Right atrium auricular region (tissue), 2 donors: Measurements from ENCODE around the gene SPAG5. TPM values are rescaled to one million over a fixed set of nuclear protein-coding genes. Genes with fewer than 3 reads are reported as not detected.

Experiments used
- DNase-seq: peaks from one replicate; pipeline ENCODE4 v3.0.0-alpha.2; 2019; ENCODE audit warnings: low spot score
- H3K27ac ChIP-seq, 2 donors: fragments of 200-600 bp; sonication (generic); 1 replicate in 1 of 2; 2 replicates in 1 of 2; pipeline ENCODE4 v1.5.1; 2016 to 2019
- H3K27me3 ChIP-seq, 2 donors: fragments of 200-600 bp; sonication (generic); one replicate each; pipeline versions ENCODE4 v1.5.1 to v1.6.0; 2017 to 2019
- H3K36me3 ChIP-seq: fragments of 200-600 bp; sonication (generic); one replicate; pipeline ENCODE4 v1.5.1; 2016
- H3K4me1 ChIP-seq, 2 donors: fragments of 200-600 bp; sonication (generic); one replicate each; pipeline versions ENCODE4 v1.5.1 to v1.6.0; 2017 to 2019
- H3K4me3 ChIP-seq, 2 donors: fragments of 200-600 bp; sonication (generic); 1 replicate in 1 of 2; 2 replicates in 1 of 2; pipeline ENCODE4 v1.5.1; 2017 to 2019; ENCODE audit warnings: mild to moderate bottlenecking in 1 of 2, moderate library complexity in 1 of 2
- H3K9me3 ChIP-seq, 2 donors: fragments of 200-600 bp; sonication (generic); one replicate each; pipeline ENCODE4 v1.5.1; 2019
- total RNA-seq, 2 donors: library from RNA; depleted of rRNA; stranded (reverse); fragments of >200 nt; gene quantifications; one replicate each; pipeline ENCODE4 v1.1.0, GENCODE V29; 2016
- TF ChIP-seq, protein P1 (sequence below), 2 donors: fragments of 200-600 bp; sonication (generic); IDR thresholded peaks; one replicate each; pipeline ENCODE4 v1.5.1; 2019; ENCODE audit warnings: antibody characterized with exemption in 2 of 2

The SPAG5 gene
- total RNA-seq, 2 donors from 2014 or later, result 0.98 to 1.1 TPM

DNA sequence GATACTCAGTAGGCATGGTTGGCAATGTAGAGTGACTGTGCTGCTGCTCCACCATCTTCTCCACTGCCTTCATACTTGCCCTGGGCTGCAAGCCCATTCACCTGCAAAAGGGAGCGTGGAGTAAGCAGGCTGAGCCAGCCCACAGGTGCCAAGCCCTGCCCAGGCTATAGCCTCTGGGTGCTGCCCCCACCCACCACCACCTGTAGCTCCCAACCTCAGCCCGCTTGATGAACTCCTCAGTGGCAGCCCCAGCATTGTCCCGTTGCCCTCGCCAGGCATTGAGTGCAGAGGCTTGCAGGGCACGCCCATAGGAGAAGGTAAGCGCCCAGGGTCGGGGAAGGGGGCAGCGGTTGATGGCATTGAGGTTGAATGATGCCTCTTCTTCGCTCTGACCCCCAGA lies 25.3 kb downstream of the SPAG5 start:
- no peak overlapping the region for H3K27ac ChIP-seq
- H3K9me3 ChIP-seq, result no peaks in the 10 kb centered on the region
- peaks cover 6% of the 10 kb centered on the region for H3K36me3 ChIP-seq
- peaks cover 0 to 56% of the 10 kb centered on the region in 2 donors for H3K4me1 ChIP-seq
- H3K27me3 ChIP-seq, result no peaks in the 10 kb centered on the region
- no peak overlapping the region for H3K4me3 ChIP-seq
- DNase-seq, result no peak
- TF ChIP-seq, protein P1, sequence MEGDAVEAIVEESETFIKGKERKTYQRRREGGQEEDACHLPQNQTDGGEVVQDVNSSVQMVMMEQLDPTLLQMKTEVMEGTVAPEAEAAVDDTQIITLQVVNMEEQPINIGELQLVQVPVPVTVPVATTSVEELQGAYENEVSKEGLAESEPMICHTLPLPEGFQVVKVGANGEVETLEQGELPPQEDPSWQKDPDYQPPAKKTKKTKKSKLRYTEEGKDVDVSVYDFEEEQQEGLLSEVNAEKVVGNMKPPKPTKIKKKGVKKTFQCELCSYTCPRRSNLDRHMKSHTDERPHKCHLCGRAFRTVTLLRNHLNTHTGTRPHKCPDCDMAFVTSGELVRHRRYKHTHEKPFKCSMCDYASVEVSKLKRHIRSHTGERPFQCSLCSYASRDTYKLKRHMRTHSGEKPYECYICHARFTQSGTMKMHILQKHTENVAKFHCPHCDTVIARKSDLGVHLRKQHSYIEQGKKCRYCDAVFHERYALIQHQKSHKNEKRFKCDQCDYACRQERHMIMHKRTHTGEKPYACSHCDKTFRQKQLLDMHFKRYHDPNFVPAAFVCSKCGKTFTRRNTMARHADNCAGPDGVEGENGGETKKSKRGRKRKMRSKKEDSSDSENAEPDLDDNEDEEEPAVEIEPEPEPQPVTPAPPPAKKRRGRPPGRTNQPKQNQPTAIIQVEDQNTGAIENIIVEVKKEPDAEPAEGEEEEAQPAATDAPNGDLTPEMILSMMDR (IDR thresholded peaks at IDR 0.05), result no peak

DNA sequence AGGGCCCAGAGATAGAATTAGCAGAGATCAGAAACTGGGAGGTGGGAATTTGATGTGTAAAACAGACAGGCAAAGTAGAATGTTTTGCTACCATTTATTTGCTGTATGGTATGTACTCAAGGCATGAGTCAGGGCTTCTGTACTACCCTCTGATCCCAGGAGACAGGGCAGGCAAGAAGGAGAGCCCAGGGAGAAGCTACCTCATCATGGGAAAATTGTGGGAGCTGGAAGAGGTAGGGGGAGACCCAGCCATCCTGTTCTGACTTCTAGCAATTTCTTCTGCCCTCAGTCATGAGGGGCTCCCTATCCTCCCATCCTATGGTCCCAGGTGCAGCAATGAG lies 25.8 kb downstream of the SPAG5 start:
- H3K9me3 ChIP-seq, result no peaks in the 10 kb centered on the region
- H3K27ac ChIP-seq, result no peak overlapping the region
- no peaks in the 10 kb centered on the region for H3K27me3 ChIP-seq
- H3K4me3 ChIP-seq, result no peak overlapping the region
- DNase-seq, result no peak
- H3K4me1 ChIP-seq, result peaks cover 0 to 56% of the 10 kb centered on the region in 2 donors
- TF ChIP-seq, protein P1 (IDR thresholded peaks at IDR 0.05), result no peak
- peaks cover 6% of the 10 kb centered on the region for H3K36me3 ChIP-seq

DNA sequence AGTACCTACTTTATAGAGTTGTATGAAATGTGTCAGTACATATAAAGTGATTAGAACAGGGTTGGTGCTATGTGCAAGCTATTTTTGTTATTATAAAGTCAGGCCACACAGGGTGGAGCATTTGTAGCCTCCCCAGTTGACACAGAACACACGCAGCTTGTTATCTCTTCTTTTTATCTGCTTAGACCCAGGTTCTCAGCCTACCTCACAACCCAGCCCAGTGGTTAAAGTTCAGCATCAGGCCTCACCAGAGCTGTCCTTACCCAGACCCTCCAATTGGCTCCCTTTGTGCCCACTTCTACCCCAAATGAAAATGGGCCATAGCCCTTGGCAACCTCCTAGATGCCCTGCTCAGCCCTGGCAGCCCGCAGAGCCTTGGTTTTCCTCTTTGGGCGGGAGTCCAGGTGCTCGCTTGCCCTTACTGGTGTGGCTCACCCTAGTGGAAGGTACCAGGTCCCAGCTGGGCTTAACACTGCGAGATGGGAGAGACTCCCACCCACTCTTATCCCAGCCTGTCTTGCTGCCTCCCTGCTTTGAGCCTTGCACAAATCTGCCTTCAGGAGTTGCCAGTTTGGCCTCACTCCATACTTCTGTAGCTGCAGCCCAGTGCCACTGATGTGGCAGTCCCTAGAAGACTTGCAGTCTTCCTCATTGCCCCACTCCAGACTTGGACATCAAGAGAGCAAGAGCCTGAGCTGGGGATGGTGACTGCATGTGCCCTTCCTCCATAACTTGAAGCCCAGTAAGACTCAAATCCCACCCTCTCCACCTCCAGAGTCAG lies 26.4 kb downstream of the SPAG5 start:
- Histone ChIP-seq H3K27ac (peak overlapping the region in 1 of 2 donors; percentile 79), H3K4me1 (peaks cover 0 to 56% of the 10 kb centered on the region in 2 donors), H3K27me3 (no peaks in the 10 kb centered on the region), H3K4me3 (peak overlapping the region in 1 of 2 donors; percentile 85), H3K9me3 (no peaks in the 10 kb centered on the region), H3K36me3 (peaks cover 6% of the 10 kb centered on the region)
- no peak for DNase-seq
- TF ChIP-seq, protein P1 (IDR thresholded peaks at IDR 0.05), result no peak

DNA sequence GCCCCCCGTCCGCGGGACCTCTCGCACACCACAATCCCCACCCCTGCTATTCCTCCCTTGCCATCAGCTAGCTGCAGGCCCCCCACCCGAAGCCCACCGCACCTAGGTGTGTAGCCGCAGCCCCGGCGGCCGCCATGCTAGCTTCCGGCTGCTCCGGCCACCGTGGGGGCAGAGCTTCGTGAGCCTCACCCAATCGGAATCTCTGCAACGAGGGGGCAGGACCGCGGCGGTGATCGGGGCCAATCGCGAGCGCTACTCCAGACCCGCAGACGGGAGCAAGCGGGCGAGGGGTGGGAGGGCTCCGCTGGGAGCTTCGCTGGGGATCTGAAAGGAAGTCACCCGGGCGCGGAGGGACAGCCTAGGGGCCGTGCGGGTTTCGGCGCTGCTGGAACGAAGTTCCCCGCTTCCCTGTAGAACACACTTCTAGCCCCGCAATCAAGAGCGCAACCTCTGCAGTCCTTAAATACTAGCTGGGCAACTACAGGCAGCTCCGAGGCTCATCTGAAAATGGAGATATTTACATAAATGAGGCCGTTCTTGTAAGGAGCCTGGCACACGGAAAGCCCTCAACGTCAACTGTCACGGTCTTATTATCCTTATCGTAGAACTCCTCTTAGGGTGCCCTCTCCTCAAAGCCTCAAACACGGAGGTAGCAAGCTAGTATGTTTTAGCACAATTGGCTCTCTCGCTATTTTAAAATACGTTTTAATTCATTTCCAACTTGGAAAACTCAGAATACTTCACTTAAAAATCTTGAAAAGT lies 27.3 kb downstream of the SPAG5 start, which contains the start of gene PIGS:
Gene PIGS, minus strand, starts transcription at position 164 of the 762 bp plus-strand sequence. Its CDS starts 28 bp downstream, at position 136.
- peak within 1 kb of the TSS; percentile 79 to 84 for H3K27ac ChIP-seq
- peaks cover 6% of the 10 kb centered on the region for H3K36me3 ChIP-seq
- no peaks in the 10 kb centered on the region for H3K27me3 ChIP-seq
- H3K4me1 ChIP-seq, result peaks cover 0 to 48% of the 10 kb centered on the region in 2 donors
- peak within 1 kb of the TSS; percentile 73 to 85 for H3K4me3 ChIP-seq
- DNase-seq, result peak; percentile 93
- TF ChIP-seq, protein P1 (IDR thresholded peaks at IDR 0.05), result no peak
- H3K9me3 ChIP-seq, result no peaks in the 10 kb centered on the region

DNA sequence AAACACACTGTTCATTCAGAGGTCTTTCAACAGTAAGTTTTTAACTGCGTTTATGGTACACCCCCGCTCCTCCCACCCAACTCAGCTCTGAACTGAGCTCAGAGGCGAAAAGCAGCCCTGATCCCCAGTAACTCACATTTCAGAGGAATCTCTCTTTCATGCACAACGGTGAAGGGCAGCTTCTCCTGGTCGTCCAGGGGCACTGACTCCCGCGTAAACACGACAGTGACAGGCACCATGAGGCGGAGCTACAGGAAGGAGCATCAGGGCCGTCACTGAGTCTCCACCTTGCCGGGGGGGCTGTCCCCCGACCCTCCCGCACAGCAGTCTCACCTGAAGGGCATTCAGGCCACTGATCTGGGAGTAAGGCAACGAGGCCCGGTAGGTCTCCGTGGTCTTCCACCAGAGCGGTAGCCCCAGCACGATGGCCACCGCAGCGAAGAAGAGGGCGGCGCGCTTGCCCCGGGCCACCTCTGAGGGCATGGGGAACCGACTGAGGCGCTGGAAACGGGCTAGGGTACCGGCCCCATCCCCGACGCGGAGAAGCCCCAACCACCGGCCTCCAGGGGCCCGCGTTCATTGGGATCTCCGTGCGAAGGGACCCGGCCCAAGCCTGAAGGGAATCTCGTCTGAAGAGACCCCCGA lies 28.0 kb downstream of the SPAG5 start:
- peaks cover 0 to 48% of the 10 kb centered on the region in 2 donors for H3K4me1 ChIP-seq

More for the DNA sequence above, 28.0 kb downstream of the SPAG5 start:
- Histone ChIP-seq H3K27me3 (no peaks in the 10 kb centered on the region), H3K36me3 (peaks cover 6% of the 10 kb centered on the region), H3K27ac (peak overlapping the region; percentile 79 to 84), H3K4me3 (peak overlapping the region; percentile 73 to 85), H3K9me3 (no peaks in the 10 kb centered on the region)
- TF ChIP-seq, protein P1 (IDR thresholded peaks at IDR 0.05), result no peak
- DNase-seq, result no peak
